ENCODE data around the gene KRT15.

DNA sequence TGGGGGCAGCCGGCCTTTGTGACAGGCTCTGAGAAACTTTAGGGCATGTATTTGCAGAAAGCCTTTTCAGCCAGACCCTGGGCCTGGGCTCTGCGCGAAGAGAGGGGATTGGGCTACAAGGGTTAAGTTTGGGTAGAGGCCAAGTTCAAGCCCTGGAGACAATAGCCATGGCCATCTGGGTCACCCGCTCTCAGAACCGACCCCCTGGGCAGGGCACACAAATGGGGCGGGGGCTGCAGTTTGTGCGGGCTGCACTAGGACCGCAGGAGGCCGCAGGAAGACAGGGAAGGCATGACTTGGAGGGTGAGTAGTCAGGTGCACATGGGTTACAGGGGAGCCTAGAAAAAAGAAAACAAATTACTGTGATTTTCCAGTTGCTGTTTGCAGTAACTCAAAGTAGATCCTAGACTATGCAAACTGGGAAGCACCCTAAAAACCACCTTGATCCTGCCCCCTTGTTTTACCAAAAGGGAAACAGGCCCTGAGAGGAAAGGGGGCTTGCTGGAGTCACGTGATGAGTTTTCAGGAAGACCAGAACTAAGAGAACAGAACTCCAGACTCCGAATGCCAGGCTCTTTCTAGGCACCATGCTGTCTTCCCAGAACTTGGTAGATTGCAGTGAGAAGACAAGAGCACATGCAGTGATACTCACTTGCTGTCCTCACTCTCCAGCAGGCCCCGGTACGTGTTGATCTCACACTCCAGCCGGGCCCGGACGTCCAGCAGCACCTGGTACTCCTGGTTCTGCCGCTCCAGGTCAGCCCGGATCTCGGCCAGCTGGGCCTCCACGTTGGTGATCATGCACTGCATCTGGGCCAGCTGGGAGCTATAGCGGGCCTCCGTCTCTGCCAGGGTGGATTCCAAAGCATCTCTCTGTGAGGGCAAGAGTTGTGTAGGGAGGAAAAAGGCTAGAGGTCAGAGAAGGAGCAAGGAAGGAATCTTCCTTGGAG, 41.5 kb downstream of the KRT15 start:
- TF ChIP-seq POLR2A (IDR thresholded peaks at IDR 0.05; ENCODE audit: low read length) (no peak), GATA1 (IDR thresholded peaks at IDR 0.05; ENCODE audit: low read depth, low read length) (no peak)
